GM12892 (cell line): ENCODE data around the gene WDR31.

ENCODE experiments used
- DNase-seq: peaks from one replicate; pipeline ENCODE4 v3.0.0; 2011; ENCODE audit not compliant: insufficient read length
- FAIRE-seq: peaks from 2 replicates; lab custom pipeline; 2011; peaks lifted over from hg19 to GRCh38; lab: Jason Lieb, UNC
- POLR2A ChIP-seq: IDR thresholded peaks from 2 replicates; pipeline ENCODE4 v1.6.1; 2011; ENCODE audit warnings: low read depth, low read length, control low read depth
- POLR2AphosphoS5 ChIP-seq: IDR thresholded peaks from 2 replicates; pipeline ENCODE4 v1.6.1; 2011; ENCODE audit warnings: low read depth, low read length, control low read depth
- TAF1 ChIP-seq: IDR thresholded peaks from 2 replicates; pipeline ENCODE4 v1.6.1; 2011; ENCODE audit warnings: low read depth, mild to moderate bottlenecking, control low read depth, low read length, borderline replicate concordance

The WDR31 gene

DNA sequence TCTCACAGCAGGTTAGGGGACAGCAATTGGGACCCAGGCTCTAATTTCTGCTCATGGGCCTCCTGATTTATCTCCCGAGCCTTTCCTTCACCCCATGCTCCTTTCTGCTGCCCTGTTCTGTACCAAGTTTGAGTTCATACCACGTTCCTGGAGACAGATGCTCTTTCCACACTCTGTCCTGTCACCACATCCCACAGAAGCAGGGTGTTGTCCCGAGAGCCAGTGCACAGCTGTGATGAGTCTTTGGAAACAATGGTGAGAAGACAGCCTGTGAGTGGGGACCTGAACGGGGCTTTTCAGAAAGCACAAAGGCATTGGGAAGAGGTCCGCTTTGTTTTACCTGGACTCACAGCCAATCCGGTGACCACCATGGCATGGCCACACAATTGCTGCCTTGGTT is 17.4 kb downstream of the WDR31 start:
- TF ChIP-seq POLR2AphosphoS5 (no peak), POLR2A (no peak), TAF1 (no peak)
- no peak for DNase-seq
- no peak for FAIRE-seq

DNA sequence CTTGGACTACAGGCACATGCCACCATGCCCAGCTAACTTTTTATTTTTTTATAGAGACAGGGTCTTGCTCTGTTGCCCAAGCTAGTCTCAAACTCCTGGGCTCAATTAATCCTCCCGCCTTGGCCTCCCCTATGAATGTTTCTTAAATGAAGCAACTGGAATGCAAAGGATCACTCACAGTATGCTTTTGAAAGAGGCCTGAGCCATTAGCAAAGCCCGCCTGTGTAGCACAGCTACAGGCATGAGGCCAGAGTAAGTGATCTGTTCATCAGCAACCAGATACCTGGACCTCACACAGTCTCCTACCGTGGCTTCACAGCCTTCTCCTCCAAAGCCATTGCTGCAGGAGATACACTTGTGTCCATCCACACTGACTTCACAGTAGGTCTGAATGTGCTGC is 20.0 kb downstream of the WDR31 start:
- FAIRE-seq (no peak), DNase-seq (no peak)
- TF ChIP-seq POLR2AphosphoS5: no peak
- no peak for TF ChIP-seq TAF1
- no peak for TF ChIP-seq POLR2A

GRCh38 chr9:113319054-113319453 is 21.0 kb downstream of the WDR31 start:
- FAIRE-seq (no peak), DNase-seq (no peak)
- TF ChIP-seq TAF1 (no peak), POLR2A (no peak), POLR2AphosphoS5 (no peak)

- TF ChIP-seq TAF1 (no peak), POLR2AphosphoS5 (no peak)
- no peak for FAIRE-seq
Measured at GRCh38 chr9:113317777-113318176, 22.3 kb downstream of the WDR31 start.

GRCh38 chr9:113316030-113316429 is 24.0 kb downstream of the WDR31 start:
- TF ChIP-seq POLR2AphosphoS5: no peak
- TF ChIP-seq TAF1: no peak
- no peak for TF ChIP-seq POLR2A
- FAIRE-seq (no peak), DNase-seq (no peak)

More at GRCh38 chr9:113317777-113318176, 22.3 kb downstream of the WDR31 start:
- DNase-seq: no peak

DNA sequence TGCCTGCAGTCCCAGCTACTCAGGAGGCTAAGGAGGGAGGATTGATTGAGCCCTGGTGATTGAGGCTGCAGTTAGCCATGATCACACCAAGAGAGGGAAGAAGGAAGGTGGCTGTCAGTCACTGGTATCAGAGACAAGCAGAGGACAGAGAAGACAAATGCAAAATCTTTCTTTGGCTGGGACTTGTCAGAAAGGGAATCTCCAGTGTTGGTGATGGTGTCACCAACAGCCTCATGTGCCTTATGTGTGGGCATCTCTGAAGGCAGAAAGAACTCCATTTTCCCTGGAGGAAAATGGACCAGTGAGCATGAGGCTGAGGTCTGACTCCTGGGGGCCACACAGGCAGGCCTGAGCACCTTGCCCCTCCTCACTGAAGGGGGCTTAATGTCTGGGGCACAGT is 24.8 kb downstream of the WDR31 start:
- FAIRE-seq (no peak), DNase-seq (no peak)
- TF ChIP-seq POLR2AphosphoS5: no peak

- no peak for TF ChIP-seq POLR2A
- TF ChIP-seq POLR2AphosphoS5: no peak
- no peak for TF ChIP-seq TAF1
- FAIRE-seq: no peak
Measured at GRCh38 chr9:113313261-113313660, 26.8 kb downstream of the WDR31 start.

GRCh38 chr9:113311961-113312360 is 28.1 kb downstream of the WDR31 start:
- DNase-seq (no peak), FAIRE-seq (no peak)
- TF ChIP-seq POLR2AphosphoS5 (no peak), TAF1 (no peak), POLR2A (no peak)

More at GRCh38 chr9:113313261-113313660, 26.8 kb downstream of the WDR31 start:
- no peak for DNase-seq

DNA sequence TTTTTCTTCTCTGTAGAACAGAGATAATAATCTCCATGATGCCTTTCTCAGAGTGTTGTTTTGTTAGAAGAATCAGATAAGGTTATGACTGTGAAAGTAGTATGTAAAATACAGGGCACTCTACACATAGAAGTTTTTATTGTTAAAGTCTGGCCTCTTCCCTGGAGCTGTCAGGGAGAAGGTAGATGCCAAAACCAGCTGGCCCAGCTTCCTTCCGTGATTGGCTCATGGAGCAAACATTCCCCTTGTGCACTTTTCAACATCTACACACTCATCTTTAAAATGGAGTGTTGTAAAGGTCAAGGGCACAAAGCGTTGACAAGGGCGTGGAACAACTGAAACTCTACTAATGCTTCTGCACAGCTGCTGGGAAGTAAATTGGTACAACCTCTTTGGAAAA is 29.5 kb downstream of the WDR31 start:
- no peak for DNase-seq
- no peak for FAIRE-seq
- no peak for TF ChIP-seq POLR2AphosphoS5
- TF ChIP-seq TAF1: no peak
- no peak for TF ChIP-seq POLR2A

DNA sequence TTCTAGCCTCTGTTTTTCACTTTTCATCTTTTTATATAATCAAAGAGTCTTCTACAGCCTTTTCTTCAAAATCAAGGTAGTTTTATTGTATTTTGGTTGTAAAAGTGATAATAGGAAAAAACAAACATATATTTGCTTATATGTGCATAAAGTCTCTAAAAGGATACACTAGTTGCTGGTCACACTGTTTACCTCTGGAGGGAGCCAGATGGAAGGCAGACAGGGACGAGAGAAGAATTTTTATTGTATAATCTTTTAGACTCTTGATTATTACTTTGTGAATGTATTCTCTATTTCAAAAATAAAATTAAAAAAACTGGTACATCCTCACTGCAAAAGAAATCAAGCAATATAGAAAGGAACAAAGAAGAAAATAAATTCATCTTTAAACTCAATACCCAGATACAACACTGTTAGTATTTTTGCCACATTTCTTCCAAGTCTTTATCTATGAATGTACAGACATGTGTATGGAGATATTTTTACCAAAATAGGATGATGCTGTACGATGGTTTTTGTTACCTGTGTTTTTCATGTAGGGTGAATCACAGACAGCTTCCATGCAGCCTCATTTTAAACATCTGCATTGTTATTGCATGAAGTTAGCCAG is 30.8 kb downstream of the WDR31 start:
- TF ChIP-seq POLR2AphosphoS5: no peak
- DNase-seq (no peak), FAIRE-seq (no peak)

- DNase-seq (no peak), FAIRE-seq (no peak)
- no peak for TF ChIP-seq POLR2A
- TF ChIP-seq POLR2AphosphoS5: no peak
- TF ChIP-seq TAF1: no peak
Measured at GRCh38 chr9:113307396-113307975, 32.6 kb downstream of the WDR31 start.

GRCh38 chr9:113306566-113306965 is 33.5 kb downstream of the WDR31 start:
- DNase-seq (no peak), FAIRE-seq (no peak)
- TF ChIP-seq POLR2AphosphoS5 (no peak), TAF1 (no peak), POLR2A (no peak)

GRCh38 chr9:113302792-113303418 is 37.2 kb downstream of the WDR31 start, which contains the start of gene RNF183:
Gene RNF183 (minus strand): TSS chr9:113303376. CDS start chr9:113298184, 5,192 bp downstream.
- DNase-seq: no peak

More at GRCh38 chr9:113302792-113303418, 37.2 kb downstream of the WDR31 start, which contains the start of gene RNF183:
- no peak for FAIRE-seq
- no peak for TF ChIP-seq POLR2AphosphoS5
- no peak for TF ChIP-seq TAF1
- no peak for TF ChIP-seq POLR2A
